OCI-LY1 (cell line): ENCODE results near the gene BCL11A.

Source experiments
- H2AFZ ChIP-seq: fragments of 200-600 bp; sonication (generic), shearing (Covaris generic); 2 replicates; pipeline ENCODE4 v1.6.0; 2014; ENCODE audit warnings: antibody characterized with exemption, mild to moderate bottlenecking, low read length
- H3F3A ChIP-seq: fragments of 200-600 bp; sonication (generic), shearing (Covaris generic); 2 replicates; pipeline ENCODE4 v1.6.0; 2014; ENCODE audit warnings: mild to moderate bottlenecking, antibody characterized with exemption, low read length, moderate library complexity; ENCODE audit not compliant: insufficient read depth
- H3K27ac ChIP-seq: fragments of 200-600 bp; sonication (generic); 2 replicates; pipeline ENCODE4 v1.5.1; 2014; ENCODE audit warnings: low read length, mixed run types, mild to moderate bottlenecking, low read depth; ENCODE audit not compliant: poor library complexity, severe bottlenecking
- H3K27me3 ChIP-seq: fragments of 200-600 bp; sonication (generic); 2 replicates; pipeline ENCODE4 v1.6.0; 2014; ENCODE audit warnings: antibody characterized with exemption, mild to moderate bottlenecking, low read length, moderate library complexity; ENCODE audit not compliant: insufficient read depth
- H3K36me3 ChIP-seq: fragments of 200-600 bp; sonication (generic); 2 replicates; pipeline ENCODE4 v1.6.1; 2014; ENCODE audit warnings: mild to moderate bottlenecking, antibody characterized with exemption, low read length, moderate library complexity, mixed read lengths; ENCODE audit not compliant: insufficient read depth
- H3K4me1 ChIP-seq: fragments of 200-600 bp; sonication (generic); 2 replicates; pipeline ENCODE4 v1.5.1; 2014; ENCODE audit warnings: mild to moderate bottlenecking, low read length, moderate library complexity; ENCODE audit not compliant: insufficient read depth, severe bottlenecking
- H3K4me2 ChIP-seq: fragments of 200-600 bp; sonication (generic), shearing (Covaris generic); 2 replicates; pipeline ENCODE4 v1.6.1; 2014; ENCODE audit warnings: low read length
- H3K4me3 ChIP-seq: fragments of 200-600 bp; sonication (generic); 2 replicates; pipeline ENCODE4 v1.5.1; 2014; ENCODE audit warnings: low read length, low read depth, mild to moderate bottlenecking, mixed read lengths; ENCODE audit not compliant: poor library complexity, severe bottlenecking
- H3K79me2 ChIP-seq: fragments of 200-600 bp; shearing (Covaris generic); 2 replicates; pipeline ENCODE4 v1.6.1; 2016; ENCODE audit warnings: mixed run types, low read length, mixed read lengths; ENCODE audit not compliant: insufficient read depth
- H3K9ac ChIP-seq: fragments of 200-600 bp; sonication (generic), shearing (Covaris generic); 2 replicates; pipeline ENCODE4 v1.6.1; 2014; ENCODE audit warnings: mild to moderate bottlenecking, low read length, mixed read lengths
- H3K9me2 ChIP-seq: fragments of 200-600 bp; sonication (generic), shearing (Covaris generic); 2 replicates; pipeline ENCODE4 v1.6.1; 2014; ENCODE audit warnings: low read depth, mild to moderate bottlenecking, low read length, mixed read lengths
- H3K9me3 ChIP-seq: fragments of 200-600 bp; shearing (Covaris generic); 2 replicates; pipeline ENCODE4 v1.6.1; 2014; ENCODE audit warnings: low read length, mixed read lengths
- H4K20me1 ChIP-seq: fragments of 200-600 bp; sonication (generic), shearing (Covaris generic); 2 replicates; pipeline ENCODE4 v1.6.0; 2016; ENCODE audit warnings: mild to moderate bottlenecking, low read length; ENCODE audit not compliant: insufficient read depth
- EZH2 ChIP-seq: fragments of 200-600 bp; sonication (generic), shearing (Covaris generic); IDR thresholded peaks from 2 replicates; pipeline ENCODE4 v1.8.0; 2017; ENCODE audit warnings: borderline replicate concordance, mixed run types, mild to moderate bottlenecking, antibody characterized with exemption, low read length, moderate library complexity, mixed read lengths
- TF ChIP-seq, protein P1 (sequence below): fragments of 200-600 bp; sonication (generic), shearing (Covaris generic); IDR thresholded peaks from 2 replicates; pipeline ENCODE4 v1.5.1; 2017; ENCODE audit warnings: mild to moderate bottlenecking, antibody characterized with exemption, low read length, moderate library complexity, mixed read lengths

The BCL11A gene

DNA sequence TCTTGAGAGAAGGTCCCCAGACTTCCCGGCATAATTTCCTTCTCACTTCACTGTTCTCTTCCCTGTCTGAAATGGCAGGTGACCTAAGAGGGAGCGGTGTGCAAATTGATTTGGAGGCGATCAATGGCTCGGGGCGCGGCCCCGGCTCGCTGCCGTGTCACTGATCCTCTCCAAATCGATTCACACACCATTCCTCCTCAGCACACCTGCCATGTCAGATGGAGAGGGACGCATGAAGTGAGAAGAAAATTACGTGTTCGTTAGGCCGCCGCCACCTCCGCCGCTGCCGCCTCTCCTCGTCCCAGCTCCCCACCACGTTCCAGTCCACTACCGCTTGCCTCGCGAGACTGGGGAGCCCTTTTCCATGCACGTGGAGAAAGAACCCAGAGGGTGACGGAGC, 31.8 kb upstream of the BCL11A start:
- Histone ChIP-seq H2AFZ (no peak overlapping the region), H3K9me3 (no peaks in the 10 kb centered on the region), H3K4me2 (no peak overlapping the region), H4K20me1 (no peaks in the 10 kb centered on the region), H3K9ac (no peak overlapping the region), H3K4me1 (peaks cover 4% of the 10 kb centered on the region), H3K4me3 (no peak overlapping the region), H3K36me3 (no peaks in the 10 kb centered on the region), H3K79me2 (no peaks in the 10 kb centered on the region), H3K27ac (no peak overlapping the region), H3K9me2 (no peaks in the 10 kb centered on the region), H3F3A (no peaks in the 10 kb centered on the region), H3K27me3 (0 out of 2 replicates have a peak, but pooled peaks cover 4% of the 10 kb centered on the region)
- TF ChIP-seq, protein P1, sequence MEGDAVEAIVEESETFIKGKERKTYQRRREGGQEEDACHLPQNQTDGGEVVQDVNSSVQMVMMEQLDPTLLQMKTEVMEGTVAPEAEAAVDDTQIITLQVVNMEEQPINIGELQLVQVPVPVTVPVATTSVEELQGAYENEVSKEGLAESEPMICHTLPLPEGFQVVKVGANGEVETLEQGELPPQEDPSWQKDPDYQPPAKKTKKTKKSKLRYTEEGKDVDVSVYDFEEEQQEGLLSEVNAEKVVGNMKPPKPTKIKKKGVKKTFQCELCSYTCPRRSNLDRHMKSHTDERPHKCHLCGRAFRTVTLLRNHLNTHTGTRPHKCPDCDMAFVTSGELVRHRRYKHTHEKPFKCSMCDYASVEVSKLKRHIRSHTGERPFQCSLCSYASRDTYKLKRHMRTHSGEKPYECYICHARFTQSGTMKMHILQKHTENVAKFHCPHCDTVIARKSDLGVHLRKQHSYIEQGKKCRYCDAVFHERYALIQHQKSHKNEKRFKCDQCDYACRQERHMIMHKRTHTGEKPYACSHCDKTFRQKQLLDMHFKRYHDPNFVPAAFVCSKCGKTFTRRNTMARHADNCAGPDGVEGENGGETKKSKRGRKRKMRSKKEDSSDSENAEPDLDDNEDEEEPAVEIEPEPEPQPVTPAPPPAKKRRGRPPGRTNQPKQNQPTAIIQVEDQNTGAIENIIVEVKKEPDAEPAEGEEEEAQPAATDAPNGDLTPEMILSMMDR: no peak
- no peak for TF ChIP-seq EZH2

DNA sequence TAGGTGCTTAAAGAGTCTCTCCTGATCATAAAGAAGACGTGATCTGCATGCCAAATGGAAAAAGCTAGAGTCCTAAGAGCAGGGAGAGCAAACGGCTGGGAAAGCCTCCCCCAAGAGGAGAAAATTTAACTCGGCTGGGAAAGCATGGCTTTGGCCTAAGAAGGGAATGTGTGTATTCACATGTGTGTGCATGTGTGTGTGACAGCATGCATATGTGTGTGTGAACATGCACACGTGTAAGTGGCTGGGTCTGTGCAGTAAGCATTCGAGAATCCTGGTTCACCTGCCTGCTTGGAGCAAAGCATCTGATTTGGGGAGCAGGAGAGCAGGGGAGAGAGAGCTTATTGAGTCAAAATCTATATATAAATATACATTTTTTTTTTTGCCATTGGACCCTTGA, 30.1 kb upstream of the BCL11A start:
- H3K27me3 ChIP-seq: 0 out of 2 replicates have a peak, but pooled peaks cover 4% of the 10 kb centered on the region

GRCh38 chr2:60581433-60582282, 28.2 kb upstream of the BCL11A start:
- Histone ChIP-seq H3K27ac (no peak overlapping the region), H2AFZ (no peak overlapping the region), H3F3A (no peaks in the 10 kb centered on the region), H3K9ac (no peak overlapping the region), H3K36me3 (no peaks in the 10 kb centered on the region), H3K4me2 (peak overlapping the region; percentile 52; the same call in 1 of the 2 replicates), H3K79me2 (no peaks in the 10 kb centered on the region), H3K4me3 (peak overlapping the region; percentile 41), H4K20me1 (no peaks in the 10 kb centered on the region), H3K9me3 (no peaks in the 10 kb centered on the region), H3K9me2 (no peaks in the 10 kb centered on the region), H3K4me1 (peaks cover 4% of the 10 kb centered on the region), H3K27me3 (0 out of 2 replicates have a peak, but pooled peaks cover 4% of the 10 kb centered on the region)
- TF ChIP-seq, protein P1: peak; percentile 94
- TF ChIP-seq EZH2: no peak

More for the DNA sequence above, 30.1 kb upstream of the BCL11A start:
- Histone ChIP-seq H3K79me2 (no peaks in the 10 kb centered on the region), H3F3A (no peaks in the 10 kb centered on the region), H2AFZ (no peak overlapping the region), H3K27ac (no peak overlapping the region), H3K9ac (no peak overlapping the region), H3K4me3 (no peak overlapping the region), H3K9me3 (no peaks in the 10 kb centered on the region), H3K9me2 (no peaks in the 10 kb centered on the region), H3K4me2 (no peak overlapping the region), H3K4me1 (peaks cover 4% of the 10 kb centered on the region), H3K36me3 (no peaks in the 10 kb centered on the region), H4K20me1 (no peaks in the 10 kb centered on the region)
- TF ChIP-seq, protein P1: no peak
- no peak for TF ChIP-seq EZH2
